Astrocyte (in vitro differentiated cells and primary cell): Measurements from ENCODE around the gene TGFBRAP1.
"Not testable (repeated sequence)": the region's sequence is repeated elsewhere in the genome, so short reads cannot be mapped to it uniquely, and the experiment has no call there.

ENCODE experiments used
- CTCF ChIP-seq: IDR thresholded peaks from 2 replicates; pipeline ENCODE4 v1.5.1; 2011; ENCODE audit warnings: low read depth, mild to moderate bottlenecking, inconsistent platforms, low read length, moderate library complexity; ENCODE audit not compliant: insufficient read depth
- EZH2 ChIP-seq: IDR thresholded peaks from 2 replicates; pipeline ENCODE4 v1.6.1; 2012; ENCODE audit warnings: mild to moderate bottlenecking, low read length, inconsistent platforms; ENCODE audit not compliant: insufficient read depth

DNA sequence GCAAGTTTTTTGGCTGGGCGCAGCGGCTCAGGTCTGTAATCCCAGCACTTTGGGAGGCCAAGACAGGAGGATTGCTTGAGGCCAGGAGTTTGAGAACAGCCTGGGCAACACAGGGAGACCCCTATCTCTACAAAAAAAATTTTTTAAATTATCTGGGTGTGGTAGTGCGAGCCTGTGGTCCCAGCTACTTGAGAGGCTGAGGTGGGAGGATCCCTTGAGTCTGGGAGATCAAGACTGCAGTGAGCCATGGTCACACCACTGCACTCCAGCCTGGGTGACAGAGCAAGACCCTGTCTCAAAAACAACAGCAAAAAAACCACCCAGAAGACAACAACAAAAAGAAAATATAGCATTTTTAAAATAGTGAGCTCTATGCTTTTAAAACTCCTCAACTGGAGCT lies 2.3 kb downstream of the TGFBRAP1 start:
- not testable (repeated sequence) for TF ChIP-seq CTCF, EZH2
